Epithelial cell of esophagus (primary cell): ENCODE data around the gene OR9G1.
A peak's percentile ranks its signal among the peaks of the same experiment; 100 is the strongest.

Source experiments
- DNase-seq: peaks from one replicate; pipeline ENCODE4 v3.0.0; 2010; ENCODE audit warnings: low read depth
- H3K4me3 ChIP-seq: 2 replicates; pipeline ENCODE4 v1.5.1; 2011; ENCODE audit warnings: mild to moderate bottlenecking, low read length, control low read depth
- TF ChIP-seq, protein P1 (sequence below): IDR thresholded peaks from 2 replicates; pipeline ENCODE4 v1.5.1; 2011; ENCODE audit warnings: low read depth, mild to moderate bottlenecking, low read length, control low read depth, inconsistent platforms; ENCODE audit not compliant: insufficient read depth; ENCODE audit errors: missing control alignments

Gene OR9G1

DNA sequence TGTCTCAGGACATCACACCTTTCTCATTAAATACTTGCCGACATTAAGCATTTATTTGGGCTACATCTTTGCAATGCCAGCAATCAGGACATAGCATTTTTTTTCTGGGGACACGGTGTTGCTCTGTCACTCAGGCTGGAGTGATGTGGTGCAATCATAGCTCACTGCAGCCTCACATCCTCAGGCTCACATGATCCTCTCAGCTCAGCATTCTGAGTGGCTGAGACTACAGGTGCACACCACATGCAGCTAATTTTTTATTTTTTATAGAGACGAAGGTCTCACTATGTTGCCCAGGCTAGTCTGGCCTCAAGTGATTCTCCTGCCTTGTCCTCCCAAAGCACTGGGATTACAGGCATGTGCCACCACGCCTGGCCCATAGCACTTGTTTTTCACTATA lies 21.6 kb downstream of the OR9G1 start:
- TF ChIP-seq, protein P1, sequence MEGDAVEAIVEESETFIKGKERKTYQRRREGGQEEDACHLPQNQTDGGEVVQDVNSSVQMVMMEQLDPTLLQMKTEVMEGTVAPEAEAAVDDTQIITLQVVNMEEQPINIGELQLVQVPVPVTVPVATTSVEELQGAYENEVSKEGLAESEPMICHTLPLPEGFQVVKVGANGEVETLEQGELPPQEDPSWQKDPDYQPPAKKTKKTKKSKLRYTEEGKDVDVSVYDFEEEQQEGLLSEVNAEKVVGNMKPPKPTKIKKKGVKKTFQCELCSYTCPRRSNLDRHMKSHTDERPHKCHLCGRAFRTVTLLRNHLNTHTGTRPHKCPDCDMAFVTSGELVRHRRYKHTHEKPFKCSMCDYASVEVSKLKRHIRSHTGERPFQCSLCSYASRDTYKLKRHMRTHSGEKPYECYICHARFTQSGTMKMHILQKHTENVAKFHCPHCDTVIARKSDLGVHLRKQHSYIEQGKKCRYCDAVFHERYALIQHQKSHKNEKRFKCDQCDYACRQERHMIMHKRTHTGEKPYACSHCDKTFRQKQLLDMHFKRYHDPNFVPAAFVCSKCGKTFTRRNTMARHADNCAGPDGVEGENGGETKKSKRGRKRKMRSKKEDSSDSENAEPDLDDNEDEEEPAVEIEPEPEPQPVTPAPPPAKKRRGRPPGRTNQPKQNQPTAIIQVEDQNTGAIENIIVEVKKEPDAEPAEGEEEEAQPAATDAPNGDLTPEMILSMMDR, result no peak

DNA sequence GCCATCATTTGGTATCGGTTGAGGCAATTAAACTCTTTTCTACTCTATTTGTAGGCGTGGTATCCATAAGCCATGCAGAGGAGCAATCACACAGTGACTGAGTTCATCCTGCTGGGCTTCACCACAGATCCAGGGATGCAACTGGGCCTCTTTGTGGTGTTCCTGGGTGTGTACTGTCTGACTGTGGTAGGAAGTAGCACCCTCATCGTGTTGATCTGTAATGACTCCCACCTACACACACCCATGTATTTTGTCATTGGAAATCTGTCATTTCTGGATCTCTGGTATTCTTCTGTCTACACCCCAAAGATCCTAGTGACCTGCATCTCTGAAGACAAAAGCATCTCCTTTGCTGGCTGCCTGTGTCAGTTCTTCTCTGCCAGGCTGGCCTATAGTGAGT lies 41.2 kb downstream of the OR9G1 start:
- TF ChIP-seq, protein P1, result no peak
- H3K4me3 ChIP-seq, result no peak overlapping the region
- DNase-seq, result no peak

More for the DNA sequence above, 21.6 kb downstream of the OR9G1 start:
- H3K4me3 ChIP-seq, result no peak overlapping the region
- no peak for DNase-seq

DNA sequence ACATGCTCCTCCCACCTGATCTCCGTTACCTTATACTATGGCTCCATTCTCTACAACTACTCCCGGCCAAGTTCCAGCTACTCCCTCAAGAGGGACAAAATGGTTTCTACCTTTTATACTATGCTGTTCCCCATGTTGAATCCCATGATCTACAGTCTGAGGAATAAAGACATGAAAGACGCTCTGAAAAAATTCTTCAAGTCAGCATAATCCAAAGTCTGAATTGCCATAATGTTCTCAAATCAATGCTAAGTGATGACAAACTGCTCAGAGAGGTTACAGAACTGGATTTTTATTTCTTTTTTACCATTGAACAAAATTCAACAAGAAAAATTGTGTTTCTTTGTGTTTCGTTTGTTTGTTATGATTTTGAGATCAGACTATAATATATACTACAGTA lies 42.0 kb downstream of the OR9G1 start:
- no peak for DNase-seq
- TF ChIP-seq, protein P1, result no peak
- H3K4me3 ChIP-seq, result no peak overlapping the region

DNA sequence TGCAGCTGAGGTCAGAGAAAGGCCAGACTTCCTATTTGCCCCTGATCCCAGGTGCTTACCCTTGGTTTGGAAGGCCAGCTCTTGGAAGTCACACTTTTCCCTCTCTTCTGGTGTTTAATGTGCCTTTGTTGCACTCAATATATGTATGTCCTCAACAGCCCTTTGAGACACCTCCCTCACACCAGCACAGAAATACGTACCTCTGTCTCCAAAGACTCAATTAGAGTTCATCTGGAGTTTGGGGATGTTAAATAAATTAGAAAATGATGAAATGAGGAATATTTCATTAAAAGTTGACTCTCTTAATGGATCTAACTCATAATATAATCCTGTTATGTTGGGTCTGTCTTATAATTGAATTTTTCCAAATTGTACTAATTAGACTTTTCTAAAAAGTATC lies 49.7 kb downstream of the OR9G1 start, which contains the start of gene OR9G4:
Gene OR9G4, minus strand, starts transcription at position 101 of the 400 bp plus-strand sequence. CDS start 4,931 bp downstream, outside the sequence.
- no peak for DNase-seq
- H3K4me3 ChIP-seq, result no peak within 1 kb of the TSS
- TF ChIP-seq, protein P1, result no peak

DNA sequence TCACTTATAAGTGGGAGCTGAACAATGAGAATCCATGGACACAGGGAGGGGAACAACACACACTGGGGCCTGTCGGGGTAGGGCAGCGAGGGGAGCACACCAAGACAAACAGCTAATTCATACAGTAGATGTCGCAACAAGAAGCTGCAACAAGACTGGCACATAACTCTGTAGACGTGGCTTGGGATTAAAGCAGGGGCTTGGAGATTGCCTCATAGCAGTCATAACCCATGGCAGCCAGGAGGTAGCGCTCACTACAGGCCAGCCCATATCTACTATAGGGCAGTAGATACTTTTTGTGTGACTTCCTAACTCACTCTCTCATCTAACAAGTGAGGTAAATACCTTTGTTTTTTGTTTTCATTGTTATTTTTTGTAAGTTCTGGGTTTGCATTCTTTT lies 51.3 kb downstream of the OR9G1 start:
- DNase-seq, result no peak
- TF ChIP-seq, protein P1, result no peak
- H3K4me3 ChIP-seq, result no peak overlapping the region

DNA sequence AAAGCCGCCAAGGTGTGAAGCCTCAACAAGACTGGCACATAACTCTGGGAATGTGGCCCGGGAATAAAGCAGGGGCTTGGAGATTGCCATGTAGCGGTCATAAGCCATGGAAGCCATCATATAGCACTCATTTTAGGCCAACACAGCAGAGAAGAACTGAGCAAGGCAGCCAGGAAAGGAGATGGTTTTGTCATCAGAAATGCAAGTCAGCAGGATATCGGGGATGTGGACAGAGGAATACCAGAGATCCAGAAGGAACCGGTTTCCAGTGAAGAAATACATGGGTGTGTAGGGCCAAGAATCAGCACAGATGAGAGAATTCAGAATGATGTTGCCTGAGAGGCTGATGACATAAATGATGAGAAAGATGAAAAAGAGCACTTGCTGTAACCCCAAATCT lies 52.6 kb downstream of the OR9G1 start:
- peak; percentile 3 for DNase-seq
- no peak overlapping the region for H3K4me3 ChIP-seq
- TF ChIP-seq, protein P1, result no peak
